ENCODE results near the gene ESR2.
"Not testable (repeated sequence)": the region's sequence is repeated elsewhere in the genome, so short reads cannot be mapped to it uniquely, and the experiment has no call there.

ESR2 gene

DNA sequence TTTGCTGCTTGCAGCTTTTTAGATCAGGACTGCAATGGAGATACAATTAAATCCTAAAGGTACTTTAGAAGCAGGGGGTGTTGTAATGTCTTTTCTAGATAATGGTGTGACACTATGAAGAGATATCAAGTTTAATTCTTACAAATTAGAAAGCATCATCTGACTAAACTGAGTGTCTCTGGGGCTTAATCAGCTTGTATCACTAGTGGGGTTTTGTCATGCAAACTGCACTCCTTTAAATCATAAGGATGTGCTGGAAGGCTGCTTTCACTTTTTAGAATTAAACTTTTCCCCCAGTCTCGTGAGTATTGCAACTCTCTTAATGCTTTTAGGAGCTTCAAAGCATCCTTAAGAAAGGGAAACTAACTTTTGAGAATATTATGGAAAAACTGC lies 218.6 kb downstream of the ESR2 start:
- no peak for DNase-seq

- no peak for DNase-seq
Measured at GRCh38 chr14:64074961-64075612, 219.1 kb downstream of the ESR2 start.

- no peak for DNase-seq
Measured at GRCh38 chr14:64069634-64070359, 224.4 kb downstream of the ESR2 start.

- DNase-seq: no peak
Measured at GRCh38 chr14:64064447-64064846, 229.7 kb downstream of the ESR2 start.

- DNase-seq: no peak
Measured at GRCh38 chr14:64062381-64063115, 231.6 kb downstream of the ESR2 start.

DNA sequence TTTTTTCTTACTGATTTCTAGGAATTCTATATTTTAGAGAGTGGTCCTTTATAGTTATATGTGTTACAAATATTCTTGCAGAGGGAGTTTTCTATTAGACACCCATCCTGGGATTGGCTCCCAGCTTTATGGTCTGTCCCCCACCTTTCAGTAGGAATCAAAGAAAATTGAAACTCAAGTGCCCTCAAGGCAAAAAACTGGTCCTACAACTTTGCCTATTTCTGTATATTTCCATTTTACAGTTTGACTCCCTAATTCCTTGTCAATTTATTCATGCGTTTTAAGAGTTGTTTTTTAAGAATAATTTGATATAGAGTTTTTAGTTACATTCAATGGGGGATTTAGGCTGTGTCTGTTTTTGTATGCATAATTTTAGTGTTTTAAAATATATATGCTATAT lies 232.5 kb downstream of the ESR2 start:
- DNase-seq: no peak

- DNase-seq: no peak
Measured at GRCh38 chr14:64061115-64061514, 233.1 kb downstream of the ESR2 start.

- peak; percentile 35 for DNase-seq
Measured at GRCh38 chr14:64060648-64061096, 233.5 kb downstream of the ESR2 start.

- DNase-seq: no peak
Measured at GRCh38 chr14:64060199-64060545, 234.0 kb downstream of the ESR2 start.

DNA sequence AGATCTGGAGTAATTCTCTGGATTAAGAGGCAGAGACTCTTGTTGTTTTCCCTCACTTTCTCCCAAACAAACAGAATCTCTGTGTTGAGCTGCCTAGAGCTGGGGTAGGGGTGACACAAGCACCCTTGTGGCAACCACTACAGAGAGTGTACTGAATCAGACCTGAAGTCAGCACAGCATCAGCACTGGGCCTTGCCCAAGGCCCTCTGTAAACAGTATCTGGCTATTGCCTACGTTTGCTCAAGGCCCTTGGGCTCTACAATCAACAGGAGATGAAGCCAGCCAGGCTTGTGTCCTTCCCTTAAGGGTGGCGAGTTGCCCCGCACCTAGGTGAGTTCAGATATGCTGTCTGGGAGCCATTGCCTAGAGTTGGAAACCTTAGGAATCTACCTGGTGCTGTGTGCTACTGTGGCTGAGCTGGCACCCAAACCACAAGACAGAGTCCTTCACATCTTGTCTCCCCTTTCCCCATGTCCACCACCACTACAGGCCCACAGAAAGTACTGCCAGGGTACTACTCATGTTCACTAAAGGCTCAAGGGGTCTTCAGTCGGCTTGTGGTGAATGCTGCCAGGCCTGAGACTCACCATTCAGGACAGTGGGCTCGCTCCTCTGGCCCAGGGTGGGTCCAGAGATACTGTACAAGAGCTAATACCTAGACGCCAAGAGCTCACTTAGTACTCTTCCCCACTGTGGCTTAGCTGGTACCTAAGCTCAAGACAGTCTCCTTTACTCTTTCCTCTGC lies 234.5 kb downstream of the ESR2 start:
- DNase-seq: no peak

GRCh38 chr14:64053694-64054669 lies 240.2 kb downstream of the ESR2 start:
- DNase-seq: no peak

GRCh38 chr14:64049616-64050381 lies 244.4 kb downstream of the ESR2 start:
- DNase-seq: no peak

- DNase-seq: no peak
Measured at GRCh38 chr14:64045091-64045490, 249.1 kb downstream of the ESR2 start.

DNA sequence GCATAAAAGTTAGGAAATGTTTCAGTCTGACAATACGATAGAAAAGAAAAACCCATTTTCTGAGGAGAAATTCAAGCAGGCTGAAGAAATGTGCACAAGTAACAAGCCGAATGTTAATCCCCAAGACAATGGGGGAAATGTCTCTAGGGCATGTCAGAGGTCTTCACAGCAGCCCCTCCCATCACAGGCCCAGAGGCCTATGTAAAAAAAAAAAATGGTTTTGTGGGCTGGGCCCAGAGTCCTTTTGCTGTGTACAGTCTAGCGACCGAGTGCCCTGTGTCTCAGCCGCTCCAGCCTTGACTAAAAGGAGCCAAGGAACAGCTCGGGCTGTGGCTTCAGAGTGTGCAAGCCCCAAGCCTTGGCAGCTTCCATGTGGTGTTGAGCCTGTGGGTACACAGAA lies 250.9 kb downstream of the ESR2 start:
- not testable (repeated sequence) for DNase-seq

GRCh38 chr14:64040044-64040443 lies 254.1 kb downstream of the ESR2 start:
- no peak for DNase-seq

GRCh38 chr14:64038841-64039542 lies 255.2 kb downstream of the ESR2 start:
- no peak for DNase-seq

DNA sequence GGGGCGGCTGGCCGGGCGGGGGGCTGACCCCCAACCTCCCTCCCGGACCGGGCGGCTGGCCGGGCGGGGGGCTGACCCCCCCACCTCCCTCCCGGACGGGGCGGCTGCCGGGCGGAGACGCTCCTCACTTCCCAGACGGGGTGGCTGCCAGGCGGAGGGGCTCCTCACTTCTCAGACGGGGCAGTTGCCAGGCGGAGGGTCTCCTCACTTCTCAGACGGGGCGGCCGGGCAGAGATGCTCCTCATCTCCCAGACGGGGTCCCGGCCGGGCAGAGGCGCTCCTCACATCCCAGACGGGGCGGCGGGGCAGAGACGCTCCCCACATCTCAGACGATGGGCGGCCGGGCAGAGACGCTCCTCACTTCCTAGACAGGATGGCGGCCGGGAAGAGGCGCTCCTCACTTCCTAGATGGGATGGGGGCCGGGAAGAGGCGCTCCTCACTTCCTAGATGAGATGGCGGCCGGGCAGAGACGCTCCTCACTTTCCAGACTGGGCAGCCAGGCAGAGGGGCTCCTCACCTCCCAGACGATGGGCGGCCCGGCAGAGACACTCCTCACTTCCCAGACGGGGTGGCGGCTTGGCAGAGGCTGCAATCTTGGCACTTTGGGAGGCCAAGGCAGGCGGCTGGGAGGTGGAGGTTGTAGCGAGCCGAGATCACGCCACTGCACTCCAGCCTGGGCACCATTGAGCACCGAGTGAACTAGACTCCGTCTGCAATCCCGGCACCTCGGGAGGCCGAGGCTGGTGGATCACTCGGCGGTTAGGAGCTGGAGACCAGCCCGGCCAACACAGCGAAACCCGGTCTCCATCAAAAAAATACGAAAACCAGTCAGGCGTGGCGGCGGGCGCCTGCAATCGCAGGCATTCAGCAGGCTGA lies 256.1 kb downstream of the ESR2 start:
- not testable (repeated sequence) for DNase-seq

DNA sequence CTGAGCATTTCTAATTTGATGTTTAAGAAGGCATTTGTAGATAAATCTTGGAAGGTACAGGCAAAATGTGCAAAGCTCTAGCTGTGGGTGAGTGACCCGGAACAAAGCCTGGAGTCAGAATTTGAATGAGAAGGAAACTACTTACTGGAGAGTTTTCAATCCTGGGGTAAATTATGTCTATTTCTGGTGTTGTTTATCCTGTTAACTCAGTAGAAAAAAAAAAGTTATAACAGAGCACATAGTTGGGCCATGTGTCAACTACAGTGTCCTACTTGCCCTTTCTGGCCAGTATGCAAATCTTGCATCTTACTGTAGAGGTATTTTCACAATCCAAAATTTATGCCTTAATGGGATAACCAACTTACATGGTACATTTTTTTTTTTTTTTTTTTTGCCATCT lies 259.0 kb downstream of the ESR2 start:
- DNase-seq: no peak

All from stimulated activated CD8-positive, alpha-beta memory T cell treated with anti-CD3 and anti-CD28 coated beads, Interleukin-4, amount 100 ng/mL, for 48 hours (primary cell).